K562 (cell line): Measurements from ENCODE around the gene OXSM. TPM values are rescaled to one million over a fixed set of nuclear protein-coding genes. Genes with fewer than 3 reads are reported as not detected.

ENCODE experiments used
- BRCA1 ChIP-seq, 2 experiments: fragments of 450-650 bp in 1 of 2; sonication (generic) in 1 of 2; formaldehyde crosslinking in 1 of 2; IDR thresholded peaks; 2 replicates each; pipeline versions ENCODE4 v1.5.0 to v1.6.1; 2017 to 2020; ENCODE audit warnings: mild to moderate bottlenecking in 1 of 2, missing genetic modification reagents in 1 of 2
- CTBP1 ChIP-seq: fragments of 450-650 bp; IDR thresholded peaks from 2 replicates; pipeline ENCODE4 v1.6.1; 2016; ENCODE audit warnings: borderline replicate concordance
- GATAD2B ChIP-seq: fragments of 450-650 bp; IDR thresholded peaks from 2 replicates; pipeline ENCODE4 v1.6.1; 2017; ENCODE audit warnings: mild to moderate bottlenecking, borderline replicate concordance
- HDAC6 ChIP-seq: IDR thresholded peaks from 2 replicates; pipeline ENCODE4 v1.6.1; 2012; ENCODE audit warnings: low read depth, mild to moderate bottlenecking, control low read depth, inconsistent platforms, low read length, moderate library complexity
- HMG20B ChIP-seq: fragments of 250-450 bp; sonication (Bioruptor Pico); IDR thresholded peaks from 2 replicates; pipeline ENCODE4 v1.5.0; 2021; ENCODE audit warnings: mild to moderate bottlenecking
- MAZ ChIP-seq, 2 experiments: fragments of 450-650 bp in 1 of 2; sonication (generic) in 1 of 2; formaldehyde crosslinking; IDR thresholded peaks in 1 of 2; conservative IDR thresholded peaks in 1 of 2; 2 replicates each; pipeline versions ENCODE4 v1.4.0 to v1.5.0; 2020; ENCODE audit warnings: mild to moderate bottlenecking in 1 of 2, missing genetic modification reagents in 1 of 2
- MCM2 ChIP-seq: fragments of 450-650 bp; IDR thresholded peaks from 2 replicates; pipeline ENCODE4 v1.6.1; 2017; ENCODE audit warnings: low read depth, mild to moderate bottlenecking
- MCM5 ChIP-seq: fragments of 450-650 bp; IDR thresholded peaks from 2 replicates; pipeline ENCODE4 v1.6.1; 2016; ENCODE audit warnings: low read depth
- MCM7 ChIP-seq, 2 experiments: fragments of 450-650 bp; IDR thresholded peaks; 2 replicates each; pipeline ENCODE4 v1.6.1; 2016 to 2018
- NCOA1 ChIP-seq: fragments of 450-650 bp; IDR thresholded peaks from 2 replicates; pipeline ENCODE4 v1.6.1; 2016; ENCODE audit warnings: low read depth
- NFE2L1 ChIP-seq: fragments of 450-650 bp; IDR thresholded peaks from 2 replicates; pipeline ENCODE4 v1.6.1; 2016; ENCODE audit warnings: missing genetic modification characterization, low read depth, mild to moderate bottlenecking, missing compliant biosample characterization, moderate library complexity, borderline replicate concordance
- PREB ChIP-seq: sonication (generic); formaldehyde crosslinking; IDR thresholded peaks from 2 replicates; pipeline ENCODE4 v1.8.1; 2023; ENCODE audit warnings: mild to moderate bottlenecking, missing genetic modification reagents
- RBFOX2 ChIP-seq: fragments of 200-400 bp; formaldehyde crosslinking; IDR thresholded peaks from 2 replicates; pipeline ENCODE4 v1.6.1; 2017; ENCODE audit warnings: low read depth, mild to moderate bottlenecking, low read length, moderate library complexity
- SMAD4 ChIP-seq: fragments of 250-450 bp; sonication (Bioruptor Pico); conservative IDR thresholded peaks from 2 replicates; pipeline ENCODE4 v1.8.0; 2021; ENCODE audit warnings: inconsistent platforms, mild to moderate bottlenecking, moderate library complexity
- SMARCE1 ChIP-seq: fragments of 450-650 bp; IDR thresholded peaks from 2 replicates; pipeline ENCODE4 v1.7.1; 2016; ENCODE audit warnings: mild to moderate bottlenecking
- SREBF2 ChIP-seq: sonication (generic); formaldehyde crosslinking; IDR thresholded peaks from 2 replicates; pipeline ENCODE4 v1.4.0; 2020; ENCODE audit warnings: mild to moderate bottlenecking, missing genetic modification reagents
- TAF1 ChIP-seq: IDR thresholded peaks from 2 replicates; pipeline ENCODE4 v1.6.1; 2011; ENCODE audit warnings: mild to moderate bottlenecking, low read length, moderate library complexity; ENCODE audit not compliant: insufficient read depth, control insufficient read depth, severe bottlenecking; ENCODE audit errors: extremely low read depth
- TFAP4 ChIP-seq: sonication (generic); formaldehyde crosslinking; IDR thresholded peaks from 2 replicates; pipeline ENCODE4 v1.8.0; 2022; ENCODE audit warnings: missing genetic modification reagents, mild to moderate bottlenecking, moderate library complexity, borderline replicate concordance
- ZBTB12 ChIP-seq: fragments of 250-450 bp; sonication (Bioruptor Pico); IDR thresholded peaks from 2 replicates; pipeline ENCODE4 v1.4.0; 2020
- ZBTB17 ChIP-seq: fragments of 450-650 bp; formaldehyde crosslinking; IDR thresholded peaks from 2 replicates; pipeline ENCODE4 v1.4.0; 2020; ENCODE audit warnings: mild to moderate bottlenecking
- ZNF121 ChIP-seq: sonication (generic); formaldehyde crosslinking; conservative IDR thresholded peaks from 2 replicates; pipeline ENCODE4 v1.8.0; 2022; ENCODE audit warnings: missing genetic modification reagents
- ZNF134 ChIP-seq: fragments of 250-450 bp; sonication (Bioruptor Pico); conservative IDR thresholded peaks from 2 replicates; pipeline ENCODE4 v1.4.0; 2020
- ZNF165 ChIP-seq: fragments of 250-450 bp; sonication (Bioruptor Pico); IDR thresholded peaks from 2 replicates; pipeline ENCODE4 v1.4.0; 2020; ENCODE audit warnings: borderline replicate concordance
- ZNF224 ChIP-seq: sonication (generic); formaldehyde crosslinking; IDR thresholded peaks from 2 replicates; pipeline ENCODE4 v1.8.0; 2022; ENCODE audit warnings: mild to moderate bottlenecking, missing genetic modification reagents
- ZNF3 ChIP-seq: fragments of 250-450 bp; sonication (Bioruptor Pico); IDR thresholded peaks from 2 replicates; pipeline ENCODE4 v1.5.0; 2021; ENCODE audit warnings: mild to moderate bottlenecking, moderate library complexity
- ZNF431 ChIP-seq: sonication (generic); formaldehyde crosslinking; IDR thresholded peaks from 2 replicates; pipeline ENCODE4 v1.8.0; 2022; ENCODE audit warnings: mild to moderate bottlenecking, missing genetic modification reagents
- ZNF764 ChIP-seq: fragments of 250-450 bp; sonication (Bioruptor Pico); IDR thresholded peaks from 2 replicates; pipeline ENCODE4 v1.4.0; 2020; ENCODE audit warnings: low read depth, mild to moderate bottlenecking, moderate library complexity
- ZZZ3 ChIP-seq: fragments of 450-650 bp; IDR thresholded peaks from 2 replicates; pipeline ENCODE4 v1.6.1; 2016; ENCODE audit warnings: antibody characterized with exemption, mild to moderate bottlenecking, moderate library complexity
- polyA plus RNA-seq, 8 experiments: library from polyadenylated mRNA; depleted of rRNA in 4 of 8; stranded (reverse) in 5 of 8; unstranded in 3 of 8; fragments of >200 nt; fragmentation: Nextera tagmentation in 2 of 8; fragmentation: Illumina TruSeq in 1 of 8; extraction: Ambion mirVana in 2 of 8; extraction: Trizol in 1 of 8; gene quantifications; 2 replicates each; pipeline versions ENCODE4 v1.2.1 to v1.2.3, GENCODE V29; 2011 to 2014; ENCODE audit warnings: inconsistent platforms in 1 of 8, missing spikeins in 1 of 8
- total RNA-seq, 7 experiments: library from RNA; depleted of rRNA in 6 of 7; stranded (reverse); fragments of >200 nt in 6 of 7; fragmentation: Illumina TruSeq in 2 of 7; extraction: Trizol in 2 of 7; gene quantifications; 2 replicates each; pipeline versions ENCODE4 v1.2.1 to v1.2.3, GENCODE V29; 2011 to 2021; ENCODE audit warnings: low replicate concordance in 1 of 7

Gene OXSM
- total and polyA plus RNA-seq, 9 of the 15 experiments (the other 6 are each of a cell fraction or from before 2014, with no cell fraction given), result 24.0 to 107 (median 34.0) TPM

DNA sequence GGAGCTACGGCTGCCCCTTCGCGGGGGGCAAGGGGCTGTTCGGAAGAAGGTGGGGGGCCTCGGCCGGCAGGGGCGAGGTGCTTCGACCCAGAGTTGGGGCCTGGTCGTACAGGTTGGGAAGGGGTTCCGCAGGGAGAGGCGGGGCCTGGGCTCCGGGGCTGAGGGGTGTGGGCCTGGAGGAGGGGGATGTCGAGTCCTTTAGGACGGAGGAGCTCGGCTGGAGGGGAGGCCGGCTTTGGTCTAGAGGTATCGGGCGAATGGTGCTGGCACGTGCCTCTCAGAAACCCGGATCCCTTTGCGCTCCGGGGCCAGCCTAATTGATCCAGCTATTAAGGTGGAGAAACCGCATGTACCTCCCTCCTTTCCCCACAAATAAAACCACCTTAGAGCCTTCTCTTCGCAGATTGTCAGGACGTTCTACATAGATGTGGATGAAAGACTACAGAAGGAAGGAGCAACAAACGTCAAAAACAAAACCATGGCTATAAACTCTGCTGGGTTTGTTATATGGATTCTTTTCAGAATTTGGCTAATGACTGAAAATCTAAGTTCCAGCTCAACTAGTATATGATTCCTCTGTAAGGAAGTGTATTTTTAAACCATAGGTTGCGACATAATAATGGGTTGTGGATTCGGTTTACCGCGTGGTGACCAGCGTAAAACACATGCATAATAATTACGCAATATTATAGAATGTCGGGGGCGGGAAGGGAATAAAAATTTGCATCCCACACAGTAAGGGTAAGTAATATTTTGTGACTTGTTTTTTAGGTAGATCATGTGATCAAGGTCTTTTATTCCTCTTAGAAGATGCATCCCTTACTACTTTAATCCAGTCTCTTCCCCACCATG, 6.0 kb upstream of the OXSM start (continued):
- TF ChIP-seq ZNF224 (CRISPR knock-in tag), result no peak
- TF ChIP-seq MCM2, result no peak
- TF ChIP-seq HDAC6, result no peak
- TF ChIP-seq CTBP1, result no peak; the same call in 1 of the 2 replicates
- TF ChIP-seq SMARCE1, result peak; percentile 43; the same call in 1 of the 2 replicates
- TF ChIP-seq HMG20B (CRISPR knock-in tag), result no peak
- no peak for TF ChIP-seq MCM7 (IDR thresholded peaks at IDR 0.05)
- no peak for TF ChIP-seq ZNF134 (CRISPR knock-in tag)
- TF ChIP-seq TAF1, result no peak
- TF ChIP-seq SREBF2 (CRISPR knock-in tag), result no peak
- TF ChIP-seq ZZZ3, result no peak
- TF ChIP-seq PREB (CRISPR knock-in tag), result no peak
- TF ChIP-seq MCM5, result no peak
- no peak for TF ChIP-seq ZNF165
- no peak for TF ChIP-seq ZNF121 (CRISPR knock-in tag)
- TF ChIP-seq ZNF431 (CRISPR knock-in tag), result peak; percentile 65
- no peak for TF ChIP-seq NCOA1
- 0 out of 2 replicates have a peak, but pooled peaks have one; percentile 24 for TF ChIP-seq SMAD4 (CRISPR knock-in tag)
- no peak for TF ChIP-seq ZNF764 (CRISPR knock-in tag)
- TF ChIP-seq ZBTB17 (CRISPR knock-in tag), result no peak
- no peak for TF ChIP-seq RBFOX2
- peak in 1 of 2 experiments; percentile 30; a peak in 1 of 4 replicates for TF ChIP-seq MAZ (CRISPR knock-in tag; conservative IDR thresholded peaks at IDR 0.05 in 1 of 2, IDR thresholded peaks at IDR 0.05 in 1 of 2)
- no peak for TF ChIP-seq ZNF3
- TF ChIP-seq BRCA1 (IDR thresholded peaks at IDR 0.05), result no peak
- no peak for TF ChIP-seq BRCA1 (CRISPR knock-in tag; IDR thresholded peaks at IDR 0.05)
- TF ChIP-seq NFE2L1 (tag), result no peak
- no peak for TF ChIP-seq ZBTB12 (CRISPR knock-in tag)
- no peak for TF ChIP-seq TFAP4 (CRISPR knock-in tag)
- peak; percentile 17; the same call in 1 of the 2 replicates for TF ChIP-seq GATAD2B
